SHP77 treated with DMSO at 0.1 percent for 48 hours (cell line): Measurements from ENCODE around the gene MS4A6E.
"Not testable (repeated sequence)": the region's sequence is repeated elsewhere in the genome, so short reads cannot be mapped to it uniquely, and the experiment has no call there.

ENCODE experiments used
- DNase-seq: peaks from one replicate; lab custom pipeline; 2025; lab: John Stamatoyannopoulos, UW

Gene MS4A6E

DNA sequence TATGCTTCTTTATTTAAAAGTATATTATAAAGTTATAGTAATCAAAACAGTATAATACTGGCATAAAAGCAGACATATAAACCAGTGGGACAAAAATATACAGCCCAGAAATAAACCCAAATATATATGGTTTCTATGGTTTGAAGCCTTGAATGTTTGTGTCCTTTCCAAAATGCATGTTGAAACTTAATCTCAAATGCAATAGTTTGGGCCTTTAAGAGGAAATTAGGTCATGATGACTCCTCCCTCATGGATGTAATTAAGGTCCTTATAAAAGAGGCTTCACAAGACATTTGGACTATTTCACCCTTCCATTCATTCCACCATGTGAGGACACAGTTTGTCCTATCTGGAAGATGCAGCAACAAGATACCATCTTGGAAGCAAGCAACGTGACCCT, at the start of gene MS4A6E:
Gene MS4A6E, plus strand, starts transcription at position 301 of the 400 bp plus-strand sequence. CDS start 7,641 bp downstream, outside the sequence.
- no peak for DNase-seq

GRCh38 chr11:60280412-60280811, 46.6 kb upstream of the MS4A6E start, which contains the start of gene MS4A4A:
TSS of gene MS4A4A (plus strand) at chr11:60280666. CDS start at chr11:60280676, 10 bp downstream.
- no peak for DNase-seq

DNA sequence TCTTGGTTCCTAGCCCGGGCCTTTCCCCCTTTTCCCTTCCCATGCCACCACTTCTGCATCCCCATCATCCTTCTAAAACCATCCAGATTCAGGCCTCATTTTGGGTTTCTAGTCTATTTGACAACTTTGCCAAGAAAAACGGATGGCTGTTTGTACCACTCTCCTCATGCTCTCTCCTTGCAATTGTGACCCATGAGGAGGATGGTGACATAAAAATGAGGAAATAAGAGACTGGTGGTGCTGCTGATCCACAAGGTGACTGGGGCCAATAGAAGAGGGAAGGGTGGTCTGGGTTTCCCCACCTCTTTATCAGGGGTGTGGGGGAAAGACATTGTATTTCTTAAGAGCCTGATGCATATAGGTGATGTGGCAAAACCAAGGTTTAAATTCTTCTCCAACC, 45.6 kb upstream of the MS4A6E start:
- DNase-seq = no peak

GRCh38 chr11:60282286-60282685, 44.8 kb upstream of the MS4A6E start:
- no peak for DNase-seq

- DNase-seq = not testable (repeated sequence)
Observed at GRCh38 chr11:60285411-60286126, 41.5 kb upstream of the MS4A6E start.

DNA sequence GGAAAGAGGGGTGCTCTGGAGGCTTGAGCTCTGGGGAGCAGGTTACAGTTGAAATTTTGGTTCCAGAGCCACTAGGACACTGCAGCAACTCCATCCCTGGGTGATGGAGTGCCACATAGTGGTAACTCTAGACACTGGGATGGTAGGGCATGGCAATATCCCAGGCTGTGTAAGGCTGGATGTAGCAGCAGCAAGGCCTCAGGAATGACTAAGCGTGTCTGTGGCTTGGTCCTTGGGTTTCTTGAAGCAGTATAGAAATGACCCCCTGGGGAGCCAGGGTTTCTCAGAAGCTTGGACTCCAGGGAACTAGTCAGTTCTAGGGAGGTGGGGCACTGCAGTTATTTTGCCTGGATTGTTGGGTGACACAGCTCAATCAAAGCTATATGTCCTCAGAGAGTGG, 38.5 kb upstream of the MS4A6E start:
- DNase-seq = no peak

DNA sequence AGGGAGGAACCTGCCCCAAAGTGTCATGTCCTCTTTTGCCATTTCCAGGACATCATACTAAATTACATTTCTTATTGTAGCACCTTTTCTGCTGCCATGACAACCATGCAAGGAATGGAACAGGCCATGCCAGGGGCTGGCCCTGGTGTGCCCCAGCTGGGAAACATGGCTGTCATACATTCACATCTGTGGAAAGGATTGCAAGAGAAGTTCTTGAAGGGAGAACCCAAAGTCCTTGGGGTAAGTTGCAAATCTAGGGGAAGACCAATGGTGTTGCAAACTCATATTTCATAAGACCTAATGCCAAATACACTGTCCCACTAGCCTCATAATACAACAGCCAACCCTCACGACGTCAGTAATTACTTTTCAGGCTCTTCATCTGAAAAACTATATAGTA, 34.9 kb upstream of the MS4A6E start:
- no peak for DNase-seq

DNA sequence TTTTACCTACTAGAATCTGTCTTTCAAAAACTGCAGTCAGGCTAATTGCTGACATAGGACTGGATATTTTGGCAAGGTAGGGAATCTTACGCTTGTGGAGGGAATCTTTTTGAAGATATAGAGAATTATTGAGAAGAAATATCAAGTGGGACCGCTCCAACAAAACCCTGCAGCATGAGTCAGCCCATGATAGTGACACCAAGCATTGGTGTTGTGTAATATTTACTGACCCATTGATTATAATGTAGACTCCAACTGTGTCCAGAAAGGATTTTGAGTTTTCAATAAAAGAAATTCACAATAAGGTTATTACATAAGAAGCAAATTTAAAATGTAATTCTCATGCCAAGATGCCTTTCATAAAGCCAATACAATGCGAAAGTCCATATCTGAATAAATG, 25.9 kb upstream of the MS4A6E start:
- DNase-seq = no peak

DNA sequence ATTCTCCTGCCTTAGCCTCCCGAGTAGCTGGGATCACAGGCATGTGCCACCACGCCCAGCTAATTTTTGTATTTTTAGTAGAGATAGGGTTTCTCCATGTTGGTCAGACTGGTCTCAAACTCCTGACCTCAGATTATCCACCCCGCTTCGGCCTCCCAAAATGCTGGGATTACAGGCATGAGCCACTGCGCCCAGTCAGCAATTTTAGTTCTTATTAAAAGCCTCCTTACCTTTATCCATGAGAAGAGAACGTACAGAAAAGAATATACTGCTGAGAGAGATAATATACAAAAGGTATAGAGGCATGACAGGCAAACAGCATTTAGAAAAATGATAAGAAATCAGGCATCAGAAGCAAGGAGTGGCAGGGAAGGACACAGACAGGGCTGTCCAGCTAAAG, 25.2 kb upstream of the MS4A6E start:
- not testable (repeated sequence) for DNase-seq

- DNase-seq = no peak
Observed at GRCh38 chr11:60303661-60304060, 23.4 kb upstream of the MS4A6E start.

GRCh38 chr11:60305906-60306619, 21.0 kb upstream of the MS4A6E start:
- DNase-seq = no peak

DNA sequence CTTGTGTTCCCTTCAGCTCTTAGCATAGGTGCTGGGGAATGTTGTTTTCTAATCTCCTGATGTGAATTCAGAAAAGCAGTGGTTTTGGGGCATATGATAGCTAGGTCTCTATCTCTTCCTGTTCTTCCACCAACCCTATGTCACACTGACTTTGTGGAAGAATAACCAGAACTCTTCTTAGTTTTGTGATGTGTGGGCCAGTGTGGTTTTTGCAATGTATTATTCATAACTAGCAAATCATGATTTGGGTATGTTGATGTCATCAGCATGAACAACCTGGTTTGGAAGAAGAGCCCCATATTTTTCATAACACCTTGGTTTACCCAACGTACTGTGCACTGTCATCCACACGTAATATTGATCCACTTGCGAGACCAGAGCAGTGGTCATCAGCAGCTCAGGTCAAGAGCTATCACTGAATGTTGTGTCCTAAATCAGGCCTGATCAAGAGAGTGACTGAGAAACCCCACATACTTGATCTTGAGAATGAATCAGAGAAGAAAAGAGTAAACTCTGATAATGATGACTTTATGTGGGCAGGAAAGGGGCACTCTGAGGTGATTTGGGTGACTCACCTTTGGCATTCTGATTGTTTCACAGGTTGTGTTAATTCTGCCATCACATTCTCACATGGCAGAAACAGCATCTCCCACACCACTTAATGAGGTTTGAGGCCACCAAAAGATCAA, 19.4 kb upstream of the MS4A6E start:
- DNase-seq = no peak

- DNase-seq = no peak
Observed at GRCh38 chr11:60310407-60310998, 16.6 kb upstream of the MS4A6E start.

- DNase-seq = no peak
Observed at GRCh38 chr11:60314635-60315321, 12.3 kb upstream of the MS4A6E start.

DNA sequence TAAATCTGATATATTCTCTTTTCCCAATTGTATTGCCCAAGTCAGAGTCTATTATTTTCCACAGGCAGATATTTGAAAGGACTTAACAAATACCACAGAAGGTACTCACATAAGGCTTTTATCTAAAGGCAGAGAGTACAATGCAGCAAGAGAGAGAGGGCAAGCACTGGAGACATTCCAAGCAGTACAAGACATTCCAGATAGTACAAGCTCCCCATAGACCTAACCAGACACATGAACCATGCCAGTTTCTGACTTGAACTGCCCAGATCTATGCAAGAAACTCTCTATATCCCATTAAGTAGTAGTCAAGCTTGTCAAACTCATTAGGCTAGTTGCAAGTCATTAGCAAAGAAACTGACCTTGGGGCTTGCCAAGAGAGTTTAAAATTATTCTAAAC, 11.2 kb upstream of the MS4A6E start:
- no peak for DNase-seq

DNA sequence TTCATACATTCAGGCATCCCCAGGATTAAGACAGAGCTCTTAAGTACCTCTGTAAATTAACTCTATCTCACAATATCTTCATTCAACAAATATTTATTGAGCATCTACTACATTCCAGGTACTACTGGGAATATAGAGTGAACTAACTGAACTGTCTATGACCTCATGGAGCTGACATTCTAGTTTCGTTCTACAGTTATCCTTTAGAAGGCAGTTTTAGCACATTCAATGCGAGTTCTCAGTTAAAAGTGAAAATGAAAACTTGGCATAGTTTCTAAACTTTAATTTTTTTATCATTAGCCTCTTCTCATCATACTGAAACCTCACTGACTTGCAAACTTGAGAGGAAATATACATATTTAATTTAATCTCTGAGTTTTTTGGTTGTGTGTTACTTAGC, 10.7 kb upstream of the MS4A6E start:
- DNase-seq = no peak

DNA sequence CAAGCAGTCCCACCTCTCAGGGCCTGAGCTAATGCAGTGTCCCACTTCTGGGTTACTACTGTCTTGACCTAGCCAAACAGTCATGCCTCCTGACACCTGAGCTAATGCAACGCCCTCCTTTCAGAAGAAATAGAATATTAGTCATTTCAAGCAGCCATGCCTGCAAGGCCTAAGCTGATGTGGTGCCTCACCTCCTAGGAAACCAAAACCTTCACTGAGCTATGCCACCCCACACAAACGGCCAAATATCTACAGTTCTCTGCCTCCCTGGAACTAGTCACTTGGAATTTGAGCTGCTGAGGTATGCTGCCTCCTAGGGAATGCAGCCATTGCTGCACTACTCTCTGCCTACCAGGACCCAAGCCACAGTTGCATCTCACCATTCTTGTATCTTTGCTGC, 8.3 kb upstream of the MS4A6E start:
- DNase-seq = no peak

DNA sequence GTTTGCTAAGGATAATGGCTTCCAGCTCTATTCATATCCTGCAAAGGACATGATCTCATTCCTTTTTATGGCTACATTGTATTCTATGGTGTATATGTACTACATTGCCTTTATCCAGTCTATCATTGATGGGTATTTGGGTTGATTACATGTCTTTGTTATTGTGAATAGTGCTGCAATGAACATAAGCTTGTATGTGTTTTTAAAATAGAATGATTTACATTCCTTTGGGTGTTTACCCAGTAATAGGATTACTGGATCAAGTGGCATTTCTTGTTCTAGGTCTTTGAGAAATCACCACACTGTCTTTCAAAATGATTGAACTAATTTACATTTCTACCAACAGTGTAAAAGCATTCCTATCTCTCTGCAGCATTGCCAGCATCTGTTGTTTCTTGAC, 6.0 kb upstream of the MS4A6E start:
- no peak for DNase-seq

- DNase-seq = no peak
Observed at GRCh38 chr11:60328460-60328859, 1.4 kb downstream of the MS4A6E start.

GRCh38 chr11:60332846-60333245, 5.8 kb downstream of the MS4A6E start:
- DNase-seq = no peak

- DNase-seq = no peak
Observed at GRCh38 chr11:60334005-60334620, 7.1 kb downstream of the MS4A6E start.
